ENCODE measurements around the gene HMCN2. TPM values are rescaled to one million over a fixed set of nuclear protein-coding genes. Genes with fewer than 3 reads are reported as not detected.

Gene HMCN2
- total RNA-seq, 1 experiment from 2014 or later = 5.6 TPM

- ChIA-PET CTCF (interaction anchor here (0.6 to 1.8 kb wide), 3 partner anchors 14 to 105 kb away, joined by 3 to 5 read pairs (median 4); no protein-coding TSS in a partner anchor), POLR2A (no interaction called here)
- DNase-seq (ENCODE audit: low spot score) (no peak), ATAC-seq (no peak)
- 0 out of 2 replicates have a peak, but pooled peaks cover 3% of the 10 kb centered on the region for H3K4me1 Mint-ChIP-seq
- TF ChIP-seq MXD4 (CRISPR knock-in tag; IDR thresholded peaks at IDR 0.05; ENCODE audit: borderline replicate concordance) (no peak), EMX1 (CRISPR knock-in tag; IDR thresholded peaks at IDR 0.05) (no peak), OVOL2 (CRISPR knock-in tag; IDR thresholded peaks at IDR 0.05; ENCODE audit: borderline replicate concordance) (no peak), CBFB (CRISPR knock-in tag; IDR thresholded peaks at IDR 0.05; ENCODE audit: low read depth) (no peak), ARID4B (CRISPR knock-in tag; IDR thresholded peaks at IDR 0.05; ENCODE audit: borderline replicate concordance) (no peak), SMAD4 (CRISPR knock-in tag; IDR thresholded peaks at IDR 0.05) (no peak), FOXJ3 (CRISPR knock-in tag; IDR thresholded peaks at IDR 0.05; ENCODE audit: borderline replicate concordance) (no peak), SOX15 (CRISPR knock-in tag; IDR thresholded peaks at IDR 0.05) (no peak), ZNF396 (CRISPR knock-in tag; IDR thresholded peaks at IDR 0.05; ENCODE audit: borderline replicate concordance) (no peak), IRF2 (CRISPR knock-in tag; IDR thresholded peaks at IDR 0.05; ENCODE audit: borderline replicate concordance, low read depth) (no peak), GABPB1 (CRISPR knock-in tag; IDR thresholded peaks at IDR 0.05) (no peak), ZNF317 (CRISPR knock-in tag; IDR thresholded peaks at IDR 0.05; ENCODE audit: borderline replicate concordance, low read depth) (no peak), RELA (CRISPR knock-in tag; IDR thresholded peaks at IDR 0.05; ENCODE audit: borderline replicate concordance) (no peak), ZBTB43 (CRISPR knock-in tag; IDR thresholded peaks at IDR 0.05) (no peak), FOXP4 (CRISPR knock-in tag; IDR thresholded peaks at IDR 0.05) (no peak), NR2C2 (CRISPR knock-in tag; IDR thresholded peaks at IDR 0.05) (no peak), ZNF512 (CRISPR knock-in tag; IDR thresholded peaks at IDR 0.05; ENCODE audit: borderline replicate concordance) (no peak), USF2 (CRISPR knock-in tag; IDR thresholded peaks at IDR 0.05) (no peak), ZNF532 (CRISPR knock-in tag; IDR thresholded peaks at IDR 0.05; ENCODE audit: borderline replicate concordance) (no peak), CTCF (IDR thresholded peaks at IDR 0.05) (no peak)
- H3K4me3 Mint-ChIP-seq = no peak overlapping the region
- no peaks in the 10 kb centered on the region for H3K36me3 Mint-ChIP-seq
- no peaks in the 10 kb centered on the region for H3K27me3 Mint-ChIP-seq (ENCODE audit: low read depth)
- no peaks in the 10 kb centered on the region for H3K9me3 Mint-ChIP-seq
- H3K27ac Mint-ChIP-seq = no peak overlapping the region
Measured at GRCh38 chr9:130341128-130341527, 75.6 kb downstream of the HMCN2 start.

Measured in WTC11 (cell line).